Smooth muscle cell (in vitro differentiated cells): ENCODE data around the gene AGTRAP. TPM values are rescaled to one million over a fixed set of nuclear protein-coding genes. Genes with fewer than 3 reads are reported as not detected.

Experiments used
- DNase-seq: peaks from one replicate; lab custom pipeline; 2025; ENCODE audit not compliant: unreplicated experiment; lab: John Stamatoyannopoulos, UW
- H2AFZ ChIP-seq: fragments of 200-600 bp; sonication (generic); 2 replicates; pipeline ENCODE4 v1.6.0; 2016; ENCODE audit warnings: antibody characterized with exemption, low read depth, mild to moderate bottlenecking
- H3F3A ChIP-seq: fragments of 200-600 bp; sonication (generic); 2 replicates; pipeline ENCODE4 v1.6.0; 2017; ENCODE audit warnings: antibody characterized with exemption, low read depth
- H3K27ac ChIP-seq: fragments of 200-600 bp; sonication (generic); 2 replicates; pipeline ENCODE4 v1.5.1; 2016; ENCODE audit warnings: low read depth, mild to moderate bottlenecking
- H3K27me3 ChIP-seq: fragments of 200-600 bp; sonication (generic); 2 replicates; pipeline ENCODE4 v1.6.1; 2016; ENCODE audit warnings: low read depth, mild to moderate bottlenecking
- H3K36me3 ChIP-seq: fragments of 200-600 bp; sonication (generic); 2 replicates; pipeline ENCODE4 v1.5.1; 2016; ENCODE audit warnings: low read depth
- H3K4me1 ChIP-seq: fragments of 200-600 bp; sonication (generic); 2 replicates; pipeline ENCODE4 v1.5.1; 2016; ENCODE audit warnings: low read depth
- H3K4me2 ChIP-seq: fragments of 200-600 bp; sonication (generic); 2 replicates; pipeline ENCODE4 v1.6.0; 2016; ENCODE audit warnings: mild to moderate bottlenecking
- H3K4me3 ChIP-seq: fragments of 200-600 bp; sonication (generic); 2 replicates; pipeline ENCODE4 v1.5.1; 2016; ENCODE audit warnings: mild to moderate bottlenecking
- H3K79me2 ChIP-seq: fragments of 200-600 bp; sonication (generic); 2 replicates; pipeline ENCODE4 v1.6.0; 2016; ENCODE audit warnings: low read depth, mild to moderate bottlenecking
- H3K9ac ChIP-seq: fragments of 200-600 bp; sonication (generic); 2 replicates; pipeline ENCODE4 v1.6.0; 2016; ENCODE audit warnings: low read depth
- H3K9me3 ChIP-seq: fragments of 200-600 bp; sonication (generic); replicated peaks from 2 replicates; pipeline ENCODE4 v1.5.1; 2016; ENCODE audit warnings: low read depth
- H4K20me1 ChIP-seq: fragments of 200-600 bp; sonication (generic); 2 replicates; pipeline ENCODE4 v1.6.0; 2016; ENCODE audit warnings: low read depth
- WGBS: methylation state at CpG from one replicate; pipeline ENCODE4 v1.1.7; 2016; ENCODE audit warnings: low lambda C conversion rate; 5-methylcytosine and 5-hydroxymethylcytosine counted together
- polyA plus RNA-seq: library from polyadenylated mRNA; unstranded; fragments of >200 nt; fragmentation: Nextera tagmentation; extraction: Ambion mirVana; gene quantifications from 2 replicates; pipeline ENCODE4 v1.2.1, GENCODE V29; 2016
- total RNA-seq: library from RNA; depleted of rRNA; stranded (reverse); fragments of >200 nt; gene quantifications from 2 replicates; pipeline ENCODE4 v1.2.3, GENCODE V29; 2014
- TF ChIP-seq, protein P1 (sequence below): fragments of 200-600 bp; sonication (generic); IDR thresholded peaks from 2 replicates; pipeline ENCODE4 v1.5.1; 2017; ENCODE audit warnings: borderline replicate concordance, mild to moderate bottlenecking, antibody characterized with exemption; ENCODE audit not compliant: insufficient read depth, poor library complexity, severe bottlenecking

The AGTRAP gene
- total and polyA plus RNA-seq, 2 experiments from 2014 or later, result 30.9 to 76.8 TPM

DNA sequence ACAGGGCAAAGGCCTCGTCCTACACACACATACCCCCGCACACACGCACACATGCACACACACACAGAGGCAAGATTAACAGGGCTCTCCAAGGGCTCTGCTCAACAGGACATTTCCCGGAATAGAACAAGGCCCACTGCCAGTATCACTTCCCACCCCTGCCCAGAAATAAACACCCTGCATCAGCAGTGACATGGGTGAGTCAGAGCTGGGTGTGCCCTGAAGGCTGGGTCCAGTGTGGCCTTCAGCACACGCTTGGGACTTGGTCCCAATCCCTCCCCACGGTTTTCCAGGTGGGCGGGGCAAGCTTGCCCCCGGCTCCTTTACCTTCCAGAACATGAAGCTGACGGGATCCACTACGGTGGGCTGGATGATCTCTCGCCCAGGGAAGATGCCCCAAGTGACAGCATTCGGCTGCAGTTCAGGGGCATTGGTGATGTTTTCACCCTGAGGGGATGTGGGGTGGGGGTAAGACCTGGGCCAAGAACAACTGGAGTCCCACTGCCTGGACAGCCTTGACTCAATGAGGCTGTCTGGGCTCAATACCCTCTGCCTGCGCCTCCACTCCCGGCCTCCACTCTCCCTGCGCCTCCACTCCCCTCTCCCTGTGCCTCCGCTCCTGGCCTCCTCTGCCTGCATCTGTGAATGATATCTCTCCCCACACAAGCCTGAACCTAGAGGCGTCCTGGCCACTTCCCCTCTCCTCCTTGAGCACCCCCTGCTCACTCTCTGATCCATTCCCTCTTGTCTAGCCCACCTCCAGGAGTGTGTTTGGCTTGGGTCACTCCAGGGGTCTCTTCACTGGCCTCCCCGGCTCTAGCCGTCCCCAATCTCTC is 55.2 kb downstream of the AGTRAP start:
- TF ChIP-seq, protein P1, sequence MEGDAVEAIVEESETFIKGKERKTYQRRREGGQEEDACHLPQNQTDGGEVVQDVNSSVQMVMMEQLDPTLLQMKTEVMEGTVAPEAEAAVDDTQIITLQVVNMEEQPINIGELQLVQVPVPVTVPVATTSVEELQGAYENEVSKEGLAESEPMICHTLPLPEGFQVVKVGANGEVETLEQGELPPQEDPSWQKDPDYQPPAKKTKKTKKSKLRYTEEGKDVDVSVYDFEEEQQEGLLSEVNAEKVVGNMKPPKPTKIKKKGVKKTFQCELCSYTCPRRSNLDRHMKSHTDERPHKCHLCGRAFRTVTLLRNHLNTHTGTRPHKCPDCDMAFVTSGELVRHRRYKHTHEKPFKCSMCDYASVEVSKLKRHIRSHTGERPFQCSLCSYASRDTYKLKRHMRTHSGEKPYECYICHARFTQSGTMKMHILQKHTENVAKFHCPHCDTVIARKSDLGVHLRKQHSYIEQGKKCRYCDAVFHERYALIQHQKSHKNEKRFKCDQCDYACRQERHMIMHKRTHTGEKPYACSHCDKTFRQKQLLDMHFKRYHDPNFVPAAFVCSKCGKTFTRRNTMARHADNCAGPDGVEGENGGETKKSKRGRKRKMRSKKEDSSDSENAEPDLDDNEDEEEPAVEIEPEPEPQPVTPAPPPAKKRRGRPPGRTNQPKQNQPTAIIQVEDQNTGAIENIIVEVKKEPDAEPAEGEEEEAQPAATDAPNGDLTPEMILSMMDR, result no peak
- 62% methylated on average over 19 of the region's 19 CpGs for WGBS
- peak; percentile 27 for DNase-seq
- Histone ChIP-seq H3K36me3 (no peaks in the 10 kb centered on the region), H3K79me2 (no peaks in the 10 kb centered on the region), H3K4me3 (no peak overlapping the region), H3K9ac (peak overlapping the region; percentile 43), H3K27me3 (no peaks in the 10 kb centered on the region), H3F3A (no peaks in the 10 kb centered on the region), H3K4me1 (peaks cover 10% of the 10 kb centered on the region), H3K4me2 (peak overlapping the region; percentile 48), H3K27ac (peak overlapping the region; percentile 71), H2AFZ (no peak overlapping the region), H3K9me3 (no peaks in the 10 kb centered on the region), H4K20me1 (no peaks in the 10 kb centered on the region)

- TF ChIP-seq, protein P1, result no peak
- no peaks in the 10 kb centered on the region for H4K20me1 ChIP-seq
Observed at GRCh38 chr1:11792106-11792505, 56.2 kb downstream of the AGTRAP start.

DNA sequence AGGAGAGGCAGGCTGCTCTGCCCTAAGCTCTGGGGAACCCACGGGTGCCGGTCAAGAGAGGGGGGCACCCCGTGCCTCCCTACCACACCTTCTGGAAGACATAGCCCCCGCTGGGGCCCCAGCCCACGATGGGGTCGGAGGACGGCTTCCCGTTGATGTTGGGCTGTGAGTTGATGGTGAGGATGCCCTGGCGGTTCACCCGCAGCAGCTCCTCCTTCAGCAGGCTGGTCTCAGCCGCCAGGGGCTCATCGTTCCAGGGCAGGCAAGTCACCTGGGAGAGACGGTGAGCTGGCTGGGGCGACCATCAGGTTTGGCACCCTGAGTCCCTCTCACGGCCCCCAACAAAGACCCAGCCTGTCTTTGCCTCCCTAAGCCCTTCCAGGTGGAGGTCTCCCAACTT is 57.9 kb downstream of the AGTRAP start:
- TF ChIP-seq, protein P1, result no peak
- Histone ChIP-seq H3F3A (no peaks in the 10 kb centered on the region), H3K4me1 (peaks cover 2% of the 10 kb centered on the region), H3K79me2 (no peaks in the 10 kb centered on the region), H3K9ac (no peak overlapping the region), H3K4me2 (no peak overlapping the region), H3K4me3 (no peak overlapping the region), H3K36me3 (no peaks in the 10 kb centered on the region), H4K20me1 (no peaks in the 10 kb centered on the region), H3K27ac (no peak overlapping the region), H3K9me3 (no peaks in the 10 kb centered on the region), H2AFZ (no peak overlapping the region), H3K27me3 (no peaks in the 10 kb centered on the region)
- WGBS, result 96% methylated on average over 15 of the region's 15 CpGs
- DNase-seq, result no peak

More at GRCh38 chr1:11792106-11792505, 56.2 kb downstream of the AGTRAP start:
- peak overlapping the region; percentile 1 for H3K4me2 ChIP-seq
- no peak overlapping the region for H3K4me3 ChIP-seq
- no peaks in the 10 kb centered on the region for H3K9me3 ChIP-seq
- H3K36me3 ChIP-seq, result no peaks in the 10 kb centered on the region
- H2AFZ ChIP-seq, result no peak overlapping the region
- peak overlapping the region; percentile 71 for H3K27ac ChIP-seq
- H3K4me1 ChIP-seq, result peaks cover 6% of the 10 kb centered on the region
- H3K27me3 ChIP-seq, result no peaks in the 10 kb centered on the region
- WGBS, result 75% methylated on average over 11 of the region's 11 CpGs
- no peak for DNase-seq
- H3F3A ChIP-seq, result no peaks in the 10 kb centered on the region
- H3K79me2 ChIP-seq, result no peaks in the 10 kb centered on the region
- H3K9ac ChIP-seq, result peak overlapping the region; percentile 43
